H1 (cell line): Measurements from ENCODE around the gene TMEM253. TPM values are rescaled to one million over a fixed set of nuclear protein-coding genes. Genes with fewer than 3 reads are reported as not detected.

Experiments
- ASH2L ChIP-seq: fragments of 200-600, 300-600 bp; sonication (generic); IDR thresholded peaks from one replicate; pipeline ENCODE4 v1.7.1; 2017; ENCODE audit warnings: low read length
- BACH1 ChIP-seq: IDR thresholded peaks from 2 replicates; pipeline ENCODE4 v1.6.1; 2012; ENCODE audit warnings: low read length, improper control_type of control experiment
- CEBPB ChIP-seq: IDR thresholded peaks from 2 replicates; pipeline ENCODE4 v1.6.1; 2012; ENCODE audit warnings: low read depth, low read length
- CTCF ChIP-seq, 3 experiments: IDR thresholded peaks; 1 replicate in 2 of 3; 2 replicates in 1 of 3; pipeline versions ENCODE4 v1.5.1 to v1.6.1; 2011; ENCODE audit warnings: low read length in 3 of 3, mild to moderate bottlenecking in 3 of 3, inconsistent platforms in 2 of 3, low read depth in 1 of 3, moderate library complexity in 1 of 3; ENCODE audit not compliant: insufficient read depth in 1 of 3; ENCODE audit errors: control extremely low read depth in 1 of 3
- EGR1 ChIP-seq: IDR thresholded peaks from 2 replicates; pipeline ENCODE4 v1.6.1; 2011; ENCODE audit warnings: low read depth, low read length, borderline replicate concordance
- KDM4A ChIP-seq: IDR thresholded peaks from one replicate; pipeline ENCODE4 v1.7.1; 2012; ENCODE audit warnings: low read depth, mild to moderate bottlenecking, moderate library complexity, low read length, inconsistent platforms; ENCODE audit not compliant: severe bottlenecking
- NRF1 ChIP-seq: IDR thresholded peaks from 2 replicates; pipeline ENCODE4 v1.6.1; 2011; ENCODE audit warnings: mild to moderate bottlenecking, low read depth, low read length, improper control_type of control experiment
- TBP ChIP-seq: IDR thresholded peaks from 2 replicates; pipeline ENCODE4 v1.6.1; 2011; ENCODE audit warnings: low read depth, low read length, improper control_type of control experiment
- YY1 ChIP-seq: IDR thresholded peaks from 2 replicates; pipeline ENCODE4 v1.6.1; 2011; ENCODE audit warnings: low read depth, mild to moderate bottlenecking, low read length
- polyA plus RNA-seq, 7 experiments: library from polyadenylated mRNA; depleted of rRNA in 3 of 7; stranded (reverse) in 5 of 7; unstranded in 2 of 7; fragments of >200 nt in 5 of 7; fragments of 200-250 nt in 2 of 7; gene quantifications; 1 replicate in 5 of 7; 2 replicates in 1 of 7; 4 replicates in 1 of 7; pipeline versions ENCODE4 v1.2.1 to v1.2.3, GENCODE V29; 2011 to 2013; ENCODE audit warnings: missing spikeins in 2 of 7, mixed read lengths in 2 of 7
- total RNA-seq: library from RNA; stranded (reverse); fragmentation: NEBNext Ultra II Directional; extraction: Animal tissue kit (Norgen Biotek cat#: 25700); gene quantifications from 2 replicates; pipeline ENCODE4 v1.2.1, GENCODE V29; 2021

Gene TMEM253
- total and polyA plus RNA-seq, 2 of the 8 experiments (the other 6 are each of a cell fraction or from before 2014, with no cell fraction given) = 1.9 to 2.2 TPM

- TF ChIP-seq CTCF (IDR thresholded peaks at IDR 0.05; ENCODE audit: control extremely low read depth in 1 of 3, insufficient read depth in 1 of 3, low read depth in 1 of 3, low read length in 3 of 3) = peak in 1 of 3 experiments; percentile 13; a peak in 1 of 4 replicates
- TF ChIP-seq BACH1 = no peak
- TF ChIP-seq ASH2L = peak; percentile 74
- no peak for TF ChIP-seq NRF1
- TF ChIP-seq CEBPB = no peak
- TF ChIP-seq TBP = peak; percentile 30; the same call in 1 of the 2 replicates
- no peak for TF ChIP-seq EGR1
- TF ChIP-seq KDM4A = peak; percentile 46
- peak; percentile 42; the same call in 1 of the 2 replicates for TF ChIP-seq YY1
Observed at GRCh38 chr14:21070610-21071224, 30.1 kb upstream of the TMEM253 start (continued).
